Measurements from ENCODE around the gene PPIF.
A peak's percentile ranks its signal among the peaks of the same experiment; 100 is the strongest.

The PPIF gene

GRCh38 chr10:79378647-79379511 is 31.6 kb downstream of the PPIF start:
- Histone ChIP-seq H3K4me3 (ENCODE audit: low read depth, low read length) (no peak overlapping the region), H3K36me3 (ENCODE audit: control insufficient read depth in 2 of 2, insufficient read depth in 1 of 2, low read length in 2 of 2) (no peaks in the 10 kb centered on the region), H3K9me3 (ENCODE audit: control insufficient read depth, insufficient read depth, low read depth, low read length) (no peaks in the 10 kb centered on the region), H3K27ac (ENCODE audit: extremely low read depth, low read depth, low read length) (no peak overlapping the region), H3K4me1 (ENCODE audit: control insufficient read depth, insufficient read depth, low read length) (peaks cover 4% of the 10 kb centered on the region)
- ChIA-PET CTCF (no interaction called here), POLR2A (no interaction called here)
- TF ChIP-seq REST (tag by site-specific recombination; IDR thresholded peaks at IDR 0.05), result no peak
- TF ChIP-seq ZNF140 (tag by site-specific recombination; IDR thresholded peaks at IDR 0.05), result no peak
- no peak for TF ChIP-seq ZNF513 (tag by site-specific recombination; IDR thresholded peaks at IDR 0.05)
- no peak for TF ChIP-seq ZNF426 (tag by site-specific recombination; IDR thresholded peaks at IDR 0.05)
- TF ChIP-seq ZNF549 (tag by site-specific recombination; IDR thresholded peaks at IDR 0.05), result no peak
- TF ChIP-seq ZNF530 (tag by site-specific recombination; IDR thresholded peaks at IDR 0.05; ENCODE audit: low read depth), result no peak
- peak; percentile 75 for TF ChIP-seq ZFHX2 (tag by site-specific recombination; conservative IDR thresholded peaks at IDR 0.05)
- 0 out of 2 replicates have a peak, but pooled peaks have one; percentile 44 for TF ChIP-seq ZNF148 (tag by site-specific recombination; IDR thresholded peaks at IDR 0.05; ENCODE audit: borderline replicate concordance)
- no peak for TF ChIP-seq ZNF785 (tag by site-specific recombination; IDR thresholded peaks at IDR 0.05)
- TF ChIP-seq GLI4 (tag by site-specific recombination; IDR thresholded peaks at IDR 0.05), result no peak
- no peak for TF ChIP-seq ZNF521 (tag by site-specific recombination; IDR thresholded peaks at IDR 0.05)
- TF ChIP-seq ZNF23 (tag by site-specific recombination; IDR thresholded peaks at IDR 0.05; ENCODE audit: borderline replicate concordance), result no peak
- no peak for TF ChIP-seq WT1 (tag by site-specific recombination; IDR thresholded peaks at IDR 0.05)
- no peak for TF ChIP-seq YY2 (tag by site-specific recombination; IDR thresholded peaks at IDR 0.05)
- no peak for TF ChIP-seq ZNF701 (tag by site-specific recombination; IDR thresholded peaks at IDR 0.05)
- TF ChIP-seq ZNF623 (tag by site-specific recombination; IDR thresholded peaks at IDR 0.05), result no peak
- TF ChIP-seq PATZ1 (tag by site-specific recombination; IDR thresholded peaks at IDR 0.05), result no peak
- TF ChIP-seq ZNF114 (tag by site-specific recombination; IDR thresholded peaks at IDR 0.05), result no peak
- no peak for TF ChIP-seq ZNF596 (tag by site-specific recombination; IDR thresholded peaks at IDR 0.05)
- 0 out of 2 replicates have a peak, but pooled peaks have one; percentile 48 for TF ChIP-seq ZNF18 (tag by site-specific recombination; IDR thresholded peaks at IDR 0.05)
- TF ChIP-seq ZNF560 (tag by site-specific recombination; IDR thresholded peaks at IDR 0.05; ENCODE audit: borderline replicate concordance), result no peak
- TF ChIP-seq ZNF391 (tag by site-specific recombination; IDR thresholded peaks at IDR 0.05; ENCODE audit: borderline replicate concordance, low read depth), result no peak
- no peak for TF ChIP-seq IKZF3 (tag by site-specific recombination; IDR thresholded peaks at IDR 0.05)
- TF ChIP-seq ZBTB20 (tag by site-specific recombination; IDR thresholded peaks at IDR 0.05), result no peak
- no peak for TF ChIP-seq ZNF48 (tag by site-specific recombination; IDR thresholded peaks at IDR 0.05)
- TF ChIP-seq ZNF629 (tag by site-specific recombination; IDR thresholded peaks at IDR 0.05), result no peak
- no peak for TF ChIP-seq ZNF610 (tag by site-specific recombination; IDR thresholded peaks at IDR 0.05; ENCODE audit: borderline replicate concordance)
